ENCODE measurements around the gene OR10AD1.
A peak's percentile ranks its signal among the peaks of the same experiment; 100 is the strongest.
"Not testable (repeated sequence)": the region's sequence is repeated elsewhere in the genome, so short reads cannot be mapped to it uniquely, and the experiment has no call there.

The OR10AD1 gene

DNA sequence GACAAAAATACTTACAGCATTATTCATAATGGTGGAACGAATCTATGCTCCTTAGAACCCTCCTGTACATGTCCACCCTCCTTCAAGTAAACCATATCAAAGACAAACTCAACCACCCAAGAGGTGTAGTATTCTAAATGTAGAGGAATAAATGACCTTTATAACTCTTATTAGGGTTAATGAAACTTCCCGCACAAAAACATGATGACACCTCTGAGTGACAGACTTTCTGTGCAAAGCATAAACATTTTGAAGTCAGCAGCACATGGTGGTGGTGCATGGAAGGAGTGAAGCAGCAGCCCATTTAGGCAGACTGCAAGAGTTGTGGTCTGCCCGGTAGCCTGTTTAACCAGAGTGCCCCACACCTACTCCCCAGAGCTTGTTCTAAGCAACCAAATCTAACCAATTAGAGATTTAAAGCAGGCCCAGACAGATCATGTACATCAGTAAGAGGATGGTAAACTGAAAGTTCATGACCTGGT, 45.2 kb downstream of the OR10AD1 start:
- H3K9me3 ChIP-seq (ENCODE audit: low read length) = no peaks in the 10 kb centered on the region
- no peaks in the 10 kb centered on the region for H3K9me2 ChIP-seq (ENCODE audit: low read depth, low read length)
- TF ChIP-seq, protein P1, sequence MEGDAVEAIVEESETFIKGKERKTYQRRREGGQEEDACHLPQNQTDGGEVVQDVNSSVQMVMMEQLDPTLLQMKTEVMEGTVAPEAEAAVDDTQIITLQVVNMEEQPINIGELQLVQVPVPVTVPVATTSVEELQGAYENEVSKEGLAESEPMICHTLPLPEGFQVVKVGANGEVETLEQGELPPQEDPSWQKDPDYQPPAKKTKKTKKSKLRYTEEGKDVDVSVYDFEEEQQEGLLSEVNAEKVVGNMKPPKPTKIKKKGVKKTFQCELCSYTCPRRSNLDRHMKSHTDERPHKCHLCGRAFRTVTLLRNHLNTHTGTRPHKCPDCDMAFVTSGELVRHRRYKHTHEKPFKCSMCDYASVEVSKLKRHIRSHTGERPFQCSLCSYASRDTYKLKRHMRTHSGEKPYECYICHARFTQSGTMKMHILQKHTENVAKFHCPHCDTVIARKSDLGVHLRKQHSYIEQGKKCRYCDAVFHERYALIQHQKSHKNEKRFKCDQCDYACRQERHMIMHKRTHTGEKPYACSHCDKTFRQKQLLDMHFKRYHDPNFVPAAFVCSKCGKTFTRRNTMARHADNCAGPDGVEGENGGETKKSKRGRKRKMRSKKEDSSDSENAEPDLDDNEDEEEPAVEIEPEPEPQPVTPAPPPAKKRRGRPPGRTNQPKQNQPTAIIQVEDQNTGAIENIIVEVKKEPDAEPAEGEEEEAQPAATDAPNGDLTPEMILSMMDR (IDR thresholded peaks at IDR 0.05; ENCODE audit: low read length) = no peak
- no peak for TF ChIP-seq EZH2 (IDR thresholded peaks at IDR 0.05; ENCODE audit: borderline replicate concordance, low read length)
- H3K9ac ChIP-seq (ENCODE audit: low read length) = peak overlapping the region; percentile 59
- H3F3A ChIP-seq (ENCODE audit: insufficient read depth, low read length) = no peaks in the 10 kb centered on the region
- H4K20me1 ChIP-seq (ENCODE audit: insufficient read depth, low read length) = no peaks in the 10 kb centered on the region
- H2AFZ ChIP-seq (ENCODE audit: low read length) = peak overlapping the region; percentile 89; the same call in 1 of the 2 replicates
- peaks cover 9% of the 10 kb centered on the region for H3K79me2 ChIP-seq (ENCODE audit: insufficient read depth, low read length)
- peak overlapping the region; percentile 70 for H3K4me2 ChIP-seq (ENCODE audit: low read length)
- H3K27me3 ChIP-seq (ENCODE audit: insufficient read depth, low read length) = no peaks in the 10 kb centered on the region
- peak overlapping the region; percentile 24 for H3K27ac ChIP-seq (ENCODE audit: low read depth, low read length, poor library complexity, severe bottlenecking)
- peaks cover 29% of the 10 kb centered on the region for H3K4me1 ChIP-seq (ENCODE audit: insufficient read depth, low read length, severe bottlenecking)
- peak overlapping the region; percentile 93 for H3K4me3 ChIP-seq (ENCODE audit: low read depth, low read length, poor library complexity, severe bottlenecking)
- H3K36me3 ChIP-seq (ENCODE audit: insufficient read depth, low read length) = peaks cover 6% of the 10 kb centered on the region; the same call in 1 of the 2 replicates

DNA sequence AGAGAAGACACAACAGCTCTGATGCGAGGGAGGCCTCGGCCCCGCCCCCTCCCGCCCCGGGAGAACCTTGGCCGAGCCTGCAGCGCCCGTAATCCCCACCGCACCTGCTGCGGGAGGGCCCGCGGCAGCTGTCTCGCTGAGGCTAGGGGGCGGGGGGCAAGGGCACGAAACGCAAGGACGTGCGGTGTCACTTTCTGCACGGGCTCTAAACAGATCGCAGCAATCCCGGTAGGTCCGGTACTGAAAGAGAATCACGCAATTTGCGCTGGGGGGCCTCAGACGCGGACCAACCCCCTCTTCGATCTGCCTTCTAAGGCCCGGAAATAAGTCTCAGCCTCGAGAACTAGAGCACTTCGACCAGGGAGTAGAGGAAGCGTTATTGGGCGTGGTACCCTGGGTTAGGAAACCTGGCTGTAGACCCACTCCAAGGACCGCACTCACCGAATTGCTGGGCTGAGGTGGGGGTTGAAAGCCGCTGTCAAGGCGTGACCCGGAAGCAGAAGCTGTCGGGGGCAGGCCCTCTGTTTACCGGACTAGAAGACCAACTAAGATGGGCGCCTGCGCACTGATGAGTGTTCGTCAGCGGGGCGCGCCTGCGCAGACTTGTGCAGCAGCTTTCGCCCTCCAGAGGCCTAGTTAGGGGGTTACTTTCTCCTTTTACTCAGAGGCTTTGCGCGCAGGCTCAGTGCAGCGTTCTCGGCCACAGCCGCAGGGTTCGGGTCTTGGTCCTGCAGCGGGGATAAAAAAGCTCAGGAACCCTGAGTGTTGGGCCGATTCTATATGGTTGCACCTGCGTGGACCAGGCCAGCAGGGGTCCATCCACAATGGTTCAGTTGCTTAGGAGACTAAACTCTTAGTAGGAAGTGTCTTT, 45.8 kb downstream of the OR10AD1 start, which contains the start of gene ASB8:
Gene ASB8, minus strand, starts transcription at position 498 of the 871 bp plus-strand sequence. CDS start 4,019 bp downstream, outside the sequence.
- H3K27ac ChIP-seq (ENCODE audit: low read depth, low read length, poor library complexity, severe bottlenecking) = peak within 1 kb of the TSS; percentile 66
- no peak for TF ChIP-seq EZH2 (IDR thresholded peaks at IDR 0.05; ENCODE audit: borderline replicate concordance, low read length)
- TF ChIP-seq, protein P1 (IDR thresholded peaks at IDR 0.05; ENCODE audit: low read length) = peak; percentile 46
- H3K79me2 ChIP-seq (ENCODE audit: insufficient read depth, low read length) = peaks cover 9% of the 10 kb centered on the region
- peaks cover 11% of the 10 kb centered on the region for H3K36me3 ChIP-seq (ENCODE audit: insufficient read depth, low read length)
- H3K4me3 ChIP-seq (ENCODE audit: low read depth, low read length, poor library complexity, severe bottlenecking) = peak within 1 kb of the TSS; percentile 93
- H3K9me2 ChIP-seq (ENCODE audit: low read depth, low read length) = no peaks in the 10 kb centered on the region
- H3K9me3 ChIP-seq (ENCODE audit: low read length) = no peaks in the 10 kb centered on the region
- no peaks in the 10 kb centered on the region for H3F3A ChIP-seq (ENCODE audit: insufficient read depth, low read length)
- no peaks in the 10 kb centered on the region for H3K27me3 ChIP-seq (ENCODE audit: insufficient read depth, low read length)
- H2AFZ ChIP-seq (ENCODE audit: low read length) = peak within 1 kb of the TSS; percentile 89; the same call in 1 of the 2 replicates
- H4K20me1 ChIP-seq (ENCODE audit: insufficient read depth, low read length) = no peaks in the 10 kb centered on the region
- H3K4me2 ChIP-seq (ENCODE audit: low read length) = peak within 1 kb of the TSS; percentile 70
- peak within 1 kb of the TSS; percentile 85 for H3K9ac ChIP-seq (ENCODE audit: low read length)
- H3K4me1 ChIP-seq (ENCODE audit: insufficient read depth, low read length, severe bottlenecking) = peaks cover 29% of the 10 kb centered on the region

DNA sequence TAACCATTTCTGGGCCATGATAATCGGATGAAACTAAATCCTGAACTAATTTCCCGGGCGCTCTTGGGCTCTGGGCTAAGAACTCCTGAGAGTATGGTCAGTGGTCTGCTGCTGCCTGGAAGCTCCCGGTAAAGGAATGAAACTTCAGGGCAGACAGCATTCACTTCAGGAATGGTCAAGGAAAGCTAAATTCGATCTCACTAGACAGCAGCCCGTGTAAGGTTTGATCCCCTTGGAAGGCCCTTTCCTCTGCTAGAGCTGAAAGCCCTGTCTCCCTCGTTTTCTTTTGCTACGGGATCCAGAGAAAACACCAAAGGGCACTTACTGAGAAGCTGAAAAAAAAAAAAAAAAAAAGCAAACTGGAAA, 46.5 kb downstream of the OR10AD1 start:
- Histone ChIP-seq H3K9me2 (ENCODE audit: low read depth, low read length) (no peaks in the 10 kb centered on the region), H3K9me3 (ENCODE audit: low read length) (no peaks in the 10 kb centered on the region), H3K4me3 (ENCODE audit: low read depth, low read length, poor library complexity, severe bottlenecking) (peak overlapping the region; percentile 93), H3K9ac (ENCODE audit: low read length) (peak overlapping the region; percentile 85), H3K27ac (ENCODE audit: low read depth, low read length, poor library complexity, severe bottlenecking) (no peak overlapping the region), H2AFZ (ENCODE audit: low read length) (no peak overlapping the region), H3K27me3 (ENCODE audit: insufficient read depth, low read length) (no peaks in the 10 kb centered on the region), H3F3A (ENCODE audit: insufficient read depth, low read length) (no peaks in the 10 kb centered on the region), H4K20me1 (ENCODE audit: insufficient read depth, low read length) (no peaks in the 10 kb centered on the region), H3K4me1 (ENCODE audit: insufficient read depth, low read length, severe bottlenecking) (peaks cover 29% of the 10 kb centered on the region), H3K4me2 (ENCODE audit: low read length) (peak overlapping the region; percentile 70), H3K79me2 (ENCODE audit: insufficient read depth, low read length) (peaks cover 9% of the 10 kb centered on the region), H3K36me3 (ENCODE audit: insufficient read depth, low read length) (peaks cover 16% of the 10 kb centered on the region)
- TF ChIP-seq, protein P1 (IDR thresholded peaks at IDR 0.05; ENCODE audit: low read length) = no peak
- TF ChIP-seq EZH2 (IDR thresholded peaks at IDR 0.05; ENCODE audit: borderline replicate concordance, low read length) = no peak

DNA sequence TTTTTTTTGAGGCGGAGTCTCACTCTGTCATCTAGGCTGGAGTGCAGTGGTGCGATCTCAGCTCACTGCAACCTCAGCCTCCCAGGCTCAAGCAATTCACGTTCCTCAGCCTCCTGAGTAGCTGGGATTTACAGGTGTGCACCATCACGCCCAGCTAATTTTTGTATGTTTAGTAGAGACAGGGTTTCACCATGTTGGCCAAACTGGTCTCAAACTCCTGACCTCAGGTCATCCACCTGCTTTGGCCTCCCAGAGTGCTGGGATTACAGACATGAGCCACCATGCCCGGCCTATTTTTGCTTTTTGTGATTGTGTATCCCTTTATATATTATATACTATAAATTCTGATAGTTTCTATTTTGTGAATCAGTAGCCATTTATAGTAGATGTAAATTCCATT, 47.3 kb downstream of the OR10AD1 start:
- Histone ChIP-seq H3K4me1 (ENCODE audit: insufficient read depth, low read length, severe bottlenecking) (peaks cover 26% of the 10 kb centered on the region), H3K36me3 (ENCODE audit: insufficient read depth, low read length) (peaks cover 24% of the 10 kb centered on the region)
- H2AFZ ChIP-seq (ENCODE audit: low read length); H3K27ac ChIP-seq (ENCODE audit: low read depth, low read length, poor library complexity, severe bottlenecking); H3K9me2 ChIP-seq (ENCODE audit: low read depth, low read length); H3F3A ChIP-seq (ENCODE audit: insufficient read depth, low read length); H3K9me3 ChIP-seq (ENCODE audit: low read length); H3K79me2 ChIP-seq (ENCODE audit: insufficient read depth, low read length); H3K9ac ChIP-seq (ENCODE audit: low read length); H3K27me3 ChIP-seq (ENCODE audit: insufficient read depth, low read length); H4K20me1 ChIP-seq (ENCODE audit: insufficient read depth, low read length); H3K4me3 ChIP-seq (ENCODE audit: low read depth, low read length, poor library complexity, severe bottlenecking); H3K4me2 ChIP-seq (ENCODE audit: low read length): not testable (repeated sequence)

Data from OCI-LY1 (cell line).